GM12873 (cell line): ENCODE measurements around the gene OR52A1.

Experiments used
- CTCF ChIP-seq: IDR thresholded peaks from 2 replicates; pipeline ENCODE4 v1.5.1; 2012; ENCODE audit warnings: low read depth, mild to moderate bottlenecking, moderate library complexity, low read length, control low read depth; ENCODE audit not compliant: insufficient read depth; ENCODE audit errors: missing control alignments

Gene OR52A1

GRCh38 chr11:5151713-5152153 lies 2.8 kb downstream of the OR52A1 start:
- no peak for TF ChIP-seq CTCF

GRCh38 chr11:5137996-5138395 lies 16.6 kb downstream of the OR52A1 start, which contains the start of gene OR52A5:
Gene OR52A5, minus strand, starts transcription at chr11:5138356. Its CDS starts 5,714 bp downstream, at chr11:5132642.
- TF ChIP-seq CTCF: no peak

GRCh38 chr11:5137014-5137413 lies 17.5 kb downstream of the OR52A1 start:
- no peak for TF ChIP-seq CTCF

GRCh38 chr11:5136261-5136660 lies 18.3 kb downstream of the OR52A1 start:
- TF ChIP-seq CTCF: no peak

GRCh38 chr11:5131584-5132335 lies 22.8 kb downstream of the OR52A1 start:
- TF ChIP-seq CTCF: no peak

- TF ChIP-seq CTCF: no peak
Observed at GRCh38 chr11:5129457-5129877, 25.1 kb downstream of the OR52A1 start.

- TF ChIP-seq CTCF: no peak
Observed at GRCh38 chr11:5124891-5125620, 29.5 kb downstream of the OR52A1 start.
